GM06990 (cell line): ENCODE data around the gene OTOP1.
"Not testable (repeated sequence)": the region's sequence is repeated elsewhere in the genome, so short reads cannot be mapped to it uniquely, and the experiment has no call there.

Experiments
- DNase-seq: peaks from one replicate; pipeline ENCODE4 v3.0.0-alpha.2; 2011; ENCODE audit not compliant: insufficient read length; ENCODE audit errors: extremely low read depth
- H3K27me3 ChIP-seq: replicated peaks from 2 replicates; pipeline ENCODE4 v1.6.0; 2011; ENCODE audit warnings: low read length; ENCODE audit not compliant: control insufficient read depth, insufficient read depth
- H3K36me3 ChIP-seq: 2 replicates; pipeline ENCODE4 v1.5.1; 2011; ENCODE audit warnings: low read length; ENCODE audit not compliant: control insufficient read depth, insufficient read depth
- H3K4me3 ChIP-seq: replicated peaks from 2 replicates; pipeline ENCODE4 v1.5.1; 2011; ENCODE audit warnings: low read depth, mild to moderate bottlenecking, control low read depth, low read length
- CTCF ChIP-seq: IDR thresholded peaks from 2 replicates; pipeline ENCODE4 v1.5.1; 2011; ENCODE audit warnings: low read length, control low read depth, mild to moderate bottlenecking, inconsistent platforms; ENCODE audit not compliant: insufficient read depth, poor library complexity, severe bottlenecking

Gene OTOP1

DNA sequence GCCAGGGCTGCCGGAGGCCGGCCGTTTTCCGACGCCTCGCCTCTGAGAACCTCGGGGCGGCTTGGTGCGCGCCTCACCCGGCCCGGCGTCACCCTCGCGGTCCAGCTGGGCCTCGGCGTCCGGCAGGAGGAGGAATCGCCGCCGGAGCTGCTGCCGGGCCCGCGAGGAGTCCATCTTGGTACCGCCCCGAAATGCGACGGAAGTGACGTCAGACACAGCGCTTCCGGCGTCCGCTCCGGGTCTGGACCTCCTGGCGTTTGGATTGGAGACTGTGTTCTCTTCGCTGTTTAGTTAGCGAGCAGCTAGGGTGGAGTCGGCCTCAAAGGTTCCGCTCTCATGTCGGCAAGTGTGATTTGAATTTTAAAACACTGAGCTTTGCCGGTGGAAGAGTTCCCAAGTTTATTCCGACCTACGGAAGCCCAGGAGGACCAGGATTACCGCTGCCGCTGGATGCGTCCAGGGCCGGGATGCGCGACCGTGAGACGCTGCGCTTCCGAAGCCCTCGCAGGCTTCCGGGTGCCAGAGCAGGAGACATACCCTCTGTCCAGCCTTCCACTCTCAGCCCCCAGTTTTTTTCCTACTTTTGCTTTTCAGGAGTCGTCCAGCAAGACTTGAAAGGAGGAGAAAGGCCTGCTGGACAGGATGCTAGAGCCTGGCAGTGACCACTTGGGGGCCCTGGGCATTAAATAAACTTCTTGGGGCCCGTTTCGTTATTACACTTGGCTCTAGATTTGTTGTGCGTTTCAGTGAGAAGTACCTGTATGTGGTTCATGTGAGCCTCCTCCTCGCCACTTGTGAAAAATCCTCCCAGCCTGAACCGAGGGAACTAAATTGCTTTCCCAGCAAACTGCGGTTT is 21.5 kb upstream of the OTOP1 start, which contains the start of gene TMEM128:
TSS of gene TMEM128 (minus strand) at position 195 of the 856 bp plus-strand sequence. CDS start at position 174, 21 bp downstream.
- peak within 1 kb of the TSS; percentile 92 for H3K4me3 ChIP-seq
- H3K27me3 ChIP-seq, result no peaks in the 10 kb centered on the region
- TF ChIP-seq CTCF, result no peak
- DNase-seq, result peak; percentile 91
- peaks cover 4% of the 10 kb centered on the region for H3K36me3 ChIP-seq

DNA sequence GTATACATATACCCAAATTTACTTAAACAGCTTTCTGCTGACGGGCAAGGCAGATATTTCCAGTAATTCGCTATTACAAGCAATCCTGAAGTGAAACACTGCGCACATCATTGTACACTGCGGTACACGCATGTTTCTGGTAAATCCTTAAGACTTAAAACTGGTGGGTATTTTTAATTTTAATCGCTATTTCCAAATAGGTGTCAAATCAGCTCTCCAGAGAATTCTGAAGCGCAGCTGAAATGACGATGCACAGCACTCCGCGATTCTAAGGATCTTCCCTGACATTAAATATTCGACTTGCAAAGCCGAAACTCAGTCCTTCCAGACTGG is 20.9 kb upstream of the OTOP1 start:
- no peak for DNase-seq
- Histone ChIP-seq H3K36me3 (peaks cover 4% of the 10 kb centered on the region), H3K4me3 (peak overlapping the region; percentile 92), H3K27me3 (no peaks in the 10 kb centered on the region)
- no peak for TF ChIP-seq CTCF

GRCh38 chr4:4245172-4245571 is 18.4 kb upstream of the OTOP1 start:
- no peak for TF ChIP-seq CTCF
- Histone ChIP-seq H3K36me3 (peaks cover 4% of the 10 kb centered on the region), H3K27me3 (no peaks in the 10 kb centered on the region), H3K4me3 (no peak overlapping the region)
- DNase-seq, result no peak

DNA sequence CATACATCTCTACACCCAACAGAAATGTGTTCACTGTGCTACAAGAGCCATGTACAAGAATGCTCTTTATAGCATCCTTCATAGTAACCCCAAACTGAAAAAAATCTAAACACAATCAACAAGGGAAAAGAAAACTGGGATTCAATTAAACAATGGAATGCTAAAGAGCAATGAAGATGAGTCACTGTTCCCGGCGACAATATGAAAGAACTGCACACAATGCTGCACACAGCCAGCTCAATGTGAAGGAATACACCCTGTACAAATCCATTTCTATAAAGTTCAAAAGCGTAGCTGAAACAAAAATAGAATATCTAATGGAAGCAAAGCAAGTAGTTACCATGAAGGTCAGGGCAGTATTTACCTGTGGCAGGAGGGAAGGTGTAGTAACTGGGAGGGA is 12.8 kb upstream of the OTOP1 start:
- not testable (repeated sequence) for H3K27me3 ChIP-seq, H3K36me3 ChIP-seq, DNase-seq

DNA sequence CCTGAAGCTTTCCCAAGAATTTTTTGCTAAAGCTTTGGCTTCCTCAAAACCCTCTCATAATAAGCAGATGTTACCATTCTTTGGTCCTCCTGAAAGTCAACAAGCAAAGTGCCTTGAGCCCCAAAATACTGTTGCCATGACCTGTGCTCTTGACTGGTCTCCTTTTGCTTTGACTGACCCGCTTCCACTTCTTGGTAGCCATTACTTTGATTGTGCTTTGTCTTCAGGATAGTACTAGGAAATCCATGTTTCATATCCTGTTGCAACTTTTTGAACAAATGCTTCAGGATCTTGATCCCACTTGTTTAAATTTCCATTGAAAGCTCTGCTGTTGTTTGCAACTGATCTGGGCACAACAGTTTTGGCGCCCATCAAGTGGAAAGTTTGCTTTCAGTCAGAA is 6.9 kb upstream of the OTOP1 start:
- H3K4me3 ChIP-seq, result no peak overlapping the region
- H3K27me3 ChIP-seq, result no peaks in the 10 kb centered on the region
- DNase-seq, result no peak
- H3K36me3 ChIP-seq, result peaks cover 1% of the 10 kb centered on the region; the same call in 1 of the 2 replicates
- no peak for TF ChIP-seq CTCF

More for the DNA sequence above, 12.8 kb upstream of the OTOP1 start:
- H3K4me3 ChIP-seq, result not testable (repeated sequence)

DNA sequence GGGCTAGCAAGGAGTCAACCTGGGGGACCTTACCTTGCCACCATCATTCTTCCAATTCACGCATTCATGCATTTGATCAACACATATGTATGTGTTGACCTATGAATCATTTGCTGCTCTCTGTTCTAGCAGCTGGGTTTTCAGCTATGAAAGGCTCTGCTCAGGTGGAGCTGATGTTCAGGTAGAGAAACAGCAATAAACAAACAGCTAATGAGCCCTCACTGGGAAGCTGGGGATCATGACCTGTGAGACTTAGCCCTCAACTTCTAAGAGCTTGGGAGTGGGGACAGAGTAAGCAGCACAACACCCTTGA is 1.6 kb upstream of the OTOP1 start:
- no peaks in the 10 kb centered on the region for H3K36me3 ChIP-seq
- DNase-seq, result no peak
- no peak overlapping the region for H3K4me3 ChIP-seq
- no peaks in the 10 kb centered on the region; the same call in 1 of the 2 replicates for H3K27me3 ChIP-seq
- no peak for TF ChIP-seq CTCF
